Measurements from ENCODE around the gene LDB2. TPM values are rescaled to one million over a fixed set of nuclear protein-coding genes. Genes with fewer than 3 reads are reported as not detected.

The LDB2 gene
- total RNA-seq, 2 donors from 2014 or later, result 11.4 to 14.5 TPM

DNA sequence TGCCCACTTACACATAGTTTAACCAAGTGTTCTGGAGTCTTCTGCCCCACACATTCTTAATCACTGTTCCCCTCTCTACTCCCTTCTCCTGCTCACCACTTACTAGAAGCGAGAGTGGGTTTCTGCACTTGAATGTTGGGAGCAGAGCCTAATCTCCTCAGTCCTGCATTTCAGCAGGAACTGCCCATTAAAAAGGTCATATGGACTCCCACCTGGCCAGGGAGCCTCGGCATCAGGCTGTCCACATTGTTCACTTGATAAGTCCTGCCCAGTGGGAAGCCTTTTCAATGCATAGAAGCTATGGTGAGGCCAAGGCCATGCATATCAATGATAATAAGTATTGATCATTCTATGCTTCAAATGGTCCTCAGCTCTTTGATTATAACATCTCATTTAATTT, 144.3 kb downstream of the LDB2 start:
- no peaks in the 10 kb centered on the region for H3K27me3 ChIP-seq (ENCODE audit: control insufficient read depth, insufficient read depth, low read length, poor library complexity, severe bottlenecking)
- H3K36me3 Mint-ChIP-seq (ENCODE audit: low read depth), result no peaks in the 10 kb centered on the region

DNA sequence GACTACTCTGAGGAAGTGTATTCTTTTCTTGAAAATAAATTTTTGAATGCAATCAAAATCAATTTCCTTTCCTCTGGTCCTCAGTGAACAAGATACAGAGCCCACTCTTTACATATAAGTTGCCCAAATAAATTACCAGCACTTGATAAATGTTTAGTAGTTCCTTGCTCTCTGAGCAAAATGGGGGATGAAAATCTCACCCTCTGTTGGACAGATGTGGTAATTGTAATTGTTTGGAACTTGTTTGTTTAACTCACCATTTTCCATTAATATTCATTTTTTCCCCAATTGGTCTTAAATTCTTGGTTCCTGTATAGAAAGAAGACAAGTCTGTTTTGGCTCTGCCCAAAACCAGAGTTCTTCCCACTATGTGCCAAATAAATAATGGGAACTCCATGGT, 146.3 kb downstream of the LDB2 start:
- H3K4me3 Mint-ChIP-seq, result no peak overlapping the region
- peaks cover 9% of the 10 kb centered on the region for H3K4me1 Mint-ChIP-seq
- TF ChIP-seq, protein P1, sequence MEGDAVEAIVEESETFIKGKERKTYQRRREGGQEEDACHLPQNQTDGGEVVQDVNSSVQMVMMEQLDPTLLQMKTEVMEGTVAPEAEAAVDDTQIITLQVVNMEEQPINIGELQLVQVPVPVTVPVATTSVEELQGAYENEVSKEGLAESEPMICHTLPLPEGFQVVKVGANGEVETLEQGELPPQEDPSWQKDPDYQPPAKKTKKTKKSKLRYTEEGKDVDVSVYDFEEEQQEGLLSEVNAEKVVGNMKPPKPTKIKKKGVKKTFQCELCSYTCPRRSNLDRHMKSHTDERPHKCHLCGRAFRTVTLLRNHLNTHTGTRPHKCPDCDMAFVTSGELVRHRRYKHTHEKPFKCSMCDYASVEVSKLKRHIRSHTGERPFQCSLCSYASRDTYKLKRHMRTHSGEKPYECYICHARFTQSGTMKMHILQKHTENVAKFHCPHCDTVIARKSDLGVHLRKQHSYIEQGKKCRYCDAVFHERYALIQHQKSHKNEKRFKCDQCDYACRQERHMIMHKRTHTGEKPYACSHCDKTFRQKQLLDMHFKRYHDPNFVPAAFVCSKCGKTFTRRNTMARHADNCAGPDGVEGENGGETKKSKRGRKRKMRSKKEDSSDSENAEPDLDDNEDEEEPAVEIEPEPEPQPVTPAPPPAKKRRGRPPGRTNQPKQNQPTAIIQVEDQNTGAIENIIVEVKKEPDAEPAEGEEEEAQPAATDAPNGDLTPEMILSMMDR (conservative IDR thresholded peaks at IDR 0.05), result peak; percentile 69
- H3K27me3 Mint-ChIP-seq (ENCODE audit: insufficient read depth), result no peaks in the 10 kb centered on the region
- no peaks in the 10 kb centered on the region for H3K36me3 Mint-ChIP-seq (ENCODE audit: low read depth)
- Histone ChIP-seq H3K4me1 (ENCODE audit: control insufficient read depth, insufficient read depth, low read length) (no peaks in the 10 kb centered on the region), H3K36me3 (ENCODE audit: control insufficient read depth, insufficient read depth, low read length) (no peaks in the 10 kb centered on the region), H3K27me3 (ENCODE audit: control insufficient read depth, insufficient read depth, low read length, poor library complexity, severe bottlenecking) (no peaks in the 10 kb centered on the region), H3K9me3 (ENCODE audit: control insufficient read depth, low read length) (no peaks in the 10 kb centered on the region), H3K9ac (ENCODE audit: extremely low read depth, low read length, poor library complexity, severe bottlenecking) (no peak overlapping the region), H3K4me3 (ENCODE audit: low read length) (no peak overlapping the region), H3K27ac (ENCODE audit: low read depth, low read length) (no peak overlapping the region)
- DNase-seq, result no peak
- H3K27ac Mint-ChIP-seq, result no peak overlapping the region
- no peaks in the 10 kb centered on the region for H3K9me3 Mint-ChIP-seq

More for the DNA sequence above, 144.3 kb downstream of the LDB2 start:
- no peak for DNase-seq
- Histone ChIP-seq H3K4me1 (ENCODE audit: control insufficient read depth, insufficient read depth, low read length) (peaks cover 6% of the 10 kb centered on the region), H3K4me3 (ENCODE audit: low read length) (no peak overlapping the region), H3K27ac (ENCODE audit: low read depth, low read length) (no peak overlapping the region), H3K9me3 (ENCODE audit: control insufficient read depth, low read length) (no peaks in the 10 kb centered on the region), H3K36me3 (ENCODE audit: control insufficient read depth, insufficient read depth, low read length) (no peaks in the 10 kb centered on the region), H3K9ac (ENCODE audit: extremely low read depth, low read length, poor library complexity, severe bottlenecking) (no peak overlapping the region)
- TF ChIP-seq, protein P1 (conservative IDR thresholded peaks at IDR 0.05), result no peak
- 67 to 85% methylated on average over 1 to 2 of the region's 2 CpGs for WGBS, 2 experiments (ENCODE audit: insufficient coverage in 1 of 2, insufficient read length in 1 of 2)
- no peak overlapping the region for H3K4me3 Mint-ChIP-seq
- no peak overlapping the region for H3K27ac Mint-ChIP-seq
- H3K4me1 Mint-ChIP-seq, result peaks cover 24% of the 10 kb centered on the region
- no peaks in the 10 kb centered on the region for H3K27me3 Mint-ChIP-seq (ENCODE audit: insufficient read depth)
- H3K9me3 Mint-ChIP-seq, result no peaks in the 10 kb centered on the region

DNA sequence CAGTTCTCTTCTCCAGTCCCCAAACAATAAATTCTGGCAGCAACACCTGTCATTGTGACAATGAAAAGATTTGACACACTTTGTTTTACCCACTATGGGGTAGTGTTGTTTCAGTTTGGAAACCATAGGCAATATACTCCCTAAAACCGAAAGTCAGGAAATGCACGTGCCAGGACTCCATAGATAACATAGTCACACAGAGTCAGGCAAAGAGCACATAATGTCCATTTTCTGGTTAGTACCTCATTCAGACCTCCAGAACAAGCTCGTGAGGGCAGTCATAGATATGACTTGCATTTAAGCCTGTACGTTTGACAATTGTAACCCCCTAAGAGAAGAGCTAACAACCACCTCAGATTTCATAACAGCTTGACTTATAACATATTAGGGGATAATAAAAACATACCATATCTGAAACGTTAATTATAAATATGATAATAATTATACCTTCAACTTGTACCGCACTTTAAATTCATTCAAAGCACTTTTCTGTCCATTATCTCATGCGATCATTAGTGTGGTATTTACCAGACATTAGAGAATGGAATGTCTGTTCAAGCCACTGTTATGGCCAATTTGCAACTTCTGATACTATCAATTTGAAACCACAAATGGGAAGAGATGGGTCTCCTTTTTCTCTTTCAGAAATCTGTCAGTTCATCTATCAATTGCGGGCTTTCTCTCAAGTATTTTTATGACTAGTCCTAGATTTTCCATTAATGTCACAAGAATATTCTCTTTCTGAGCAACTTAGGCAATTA, 147.4 kb downstream of the LDB2 start:
- H3K27me3 Mint-ChIP-seq (ENCODE audit: insufficient read depth), result no peaks in the 10 kb centered on the region
- TF ChIP-seq, protein P1 (conservative IDR thresholded peaks at IDR 0.05), result no peak
- H3K27ac ChIP-seq (ENCODE audit: low read depth, low read length), result no peak overlapping the region
- no peaks in the 10 kb centered on the region for H3K27me3 ChIP-seq (ENCODE audit: control insufficient read depth, insufficient read depth, low read length, poor library complexity, severe bottlenecking)
- DNase-seq, result no peak
- H3K36me3 ChIP-seq (ENCODE audit: control insufficient read depth, insufficient read depth, low read length), result no peaks in the 10 kb centered on the region
- H3K4me1 ChIP-seq (ENCODE audit: control insufficient read depth, insufficient read depth, low read length), result no peaks in the 10 kb centered on the region
- H3K9ac ChIP-seq (ENCODE audit: extremely low read depth, low read length, poor library complexity, severe bottlenecking), result no peak overlapping the region
- no peak overlapping the region for H3K27ac Mint-ChIP-seq
- no peaks in the 10 kb centered on the region for H3K9me3 Mint-ChIP-seq
- peaks cover 6% of the 10 kb centered on the region for H3K4me1 Mint-ChIP-seq
- no peaks in the 10 kb centered on the region for H3K36me3 Mint-ChIP-seq (ENCODE audit: low read depth)
- no peak overlapping the region for H3K4me3 ChIP-seq (ENCODE audit: low read length)
- no peaks in the 10 kb centered on the region for H3K9me3 ChIP-seq (ENCODE audit: control insufficient read depth, low read length)
- WGBS, 2 experiments (ENCODE audit: insufficient coverage in 1 of 2, insufficient read length in 1 of 2), result 79 to 93% methylated on average over 4 to 7 of the region's 8 CpGs
- no peak overlapping the region for H3K4me3 Mint-ChIP-seq
